Adrenal gland (tissue), 12 donors: ENCODE results near the gene ARHGAP44. TPM values are rescaled to one million over a fixed set of nuclear protein-coding genes. Genes with fewer than 3 reads are reported as not detected.
"Not testable (repeated sequence)": the region's sequence is repeated elsewhere in the genome, so short reads cannot be mapped to it uniquely, and the experiment has no call there.

ENCODE experiments used
- DNase-seq, 7 donors: peaks; one replicate each; pipeline ENCODE4 v3.0.0-alpha.2; 2019 to 2020
- H3K27ac ChIP-seq, 5 donors: fragments of 200-600 bp; sonication (generic) in 4 of 5; 1 replicate in 3 of 5; 2 replicates in 2 of 5; pipeline versions ENCODE4 v1.5.1 to v1.8.0; 2016 to 2020; ENCODE audit warnings: mild to moderate bottlenecking in 1 of 5
- H3K27me3 ChIP-seq: fragments of 200-600 bp; 2 replicates; pipeline ENCODE4 v1.8.0; 2021
- H3K36me3 ChIP-seq, 2 donors: fragments of 200-600 bp; replicated peaks in 1 of 2; 1 replicate in 1 of 2; 2 replicates in 1 of 2; pipeline versions ENCODE4 v1.5.1 to v1.8.0; 2018 to 2022
- H3K4me1 ChIP-seq, 2 donors: fragments of 200-600 bp; replicated peaks in 1 of 2; 1 replicate in 1 of 2; 2 replicates in 1 of 2; pipeline versions ENCODE4 v1.5.1 to v1.8.0; 2018 to 2021
- H3K4me3 ChIP-seq, 4 donors: fragments of 200-600 bp; sonication (generic) in 3 of 4; one replicate each; pipeline ENCODE4 v1.5.1; 2016 to 2018
- H3K9me3 ChIP-seq, 3 donors: fragments of 200-600 bp; sonication (generic) in 1 of 3; replicated peaks in 1 of 3; 1 replicate in 2 of 3; 2 replicates in 1 of 3; pipeline versions ENCODE4 v1.5.1 to v1.8.0; 2016 to 2021
- CTCF ChIP-seq, 6 experiments: fragments of 450-650 bp in 4 of 6; fragments of 200-600 bp in 2 of 6; sonication (generic) in 1 of 6; IDR thresholded peaks; 1 replicate in 5 of 6; 2 replicates in 1 of 6; pipeline versions ENCODE4 v1.5.1 to v1.8.0; 2016 to 2021; ENCODE audit warnings: antibody characterized with exemption in 6 of 6, mild to moderate bottlenecking in 2 of 6, moderate library complexity in 1 of 6
- POLR2A ChIP-seq, 2 donors: fragments of 450-650 bp; IDR thresholded peaks; one replicate each; pipeline ENCODE4 v1.6.1; 2017; ENCODE audit warnings: antibody characterized with exemption in 2 of 2, mild to moderate bottlenecking in 2 of 2, moderate library complexity in 1 of 2
- WGBS, 4 donors: extraction: QIAGEN DNeasy Blood & Tissue Kit in 2 of 4; methylation state at CpG; one replicate each; pipeline versions ENCODE4 v1.1.5 to v1.1.7; 2013 to 2017; 5-methylcytosine and 5-hydroxymethylcytosine counted together
- intact Hi-C, 2 donors: fragments of 100-400 bp; cut with DNase I; formaldehyde crosslinking; loops; one replicate each; pipeline versions ENCODE4 v1.14.1 to v1.15.0; 2022 to 2023
- polyA plus RNA-seq, 3 donors: library from polyadenylated mRNA; stranded (reverse); fragments of 200-250 nt in 2 of 3; fragments of 350-450 nt in 1 of 3; fragmentation: Illumina TruSeq in 1 of 3; extraction: RNeasy Lipid Tissue Mini Kit (QIAGEN cat#74804) in 1 of 3; gene quantifications; one replicate each; pipeline ENCODE4 v1.2.3, GENCODE V29; 2013 to 2014
- total RNA-seq, 9 donors: library from RNA; depleted of rRNA in 4 of 9; stranded (reverse); fragments of >200 nt in 4 of 9; fragments of 120-200 nt in 1 of 9; fragmentation: NEBNext Ultra II Directional in 1 of 9; extraction: Animal tissue kit (Norgen Biotek cat#: 25700) in 1 of 9; gene quantifications; one replicate each; pipeline versions ENCODE4 v1.1.0 to v1.2.4, GENCODE V29; 2013 to 2023
- donor health status: healthy with polysubstance abuse.
- donor health status: Bipolar disorder and iron deficiency.
- donor health status: DM: yes; HTN: yes; CAD: no.
- donor health status: DM: no; HTN: no; CAD: no.
- donor health status: DM: no; HTN: no; CAD: no.
- donor health status: DM: yes; HTN: yes; CAD: no.

Gene ARHGAP44
- total and polyA plus RNA-seq, 12 donors: 1.1 to 45.2 (median 2.6) TPM

- H3K36me3 ChIP-seq: no peaks in the 10 kb centered on the region
- H3K27me3 ChIP-seq: peaks cover 2% of the 10 kb centered on the region
- TF ChIP-seq CTCF (IDR thresholded peaks at IDR 0.05): no peak
- TF ChIP-seq POLR2A (IDR thresholded peaks at IDR 0.05): no peak
- intact Hi-C loops: no loop called here
- no peak overlapping the region for H3K27ac ChIP-seq
- H3K4me3 ChIP-seq: peak overlapping the region in 1 of 4 donors; percentile 51
- 5 to 18% (median 6%) methylated on average over 6 to 40 of the region's 40 CpGs for whole genome bisulfite sequencing, 4 donors
- H3K9me3 ChIP-seq: no peaks in the 10 kb centered on the region
- DNase-seq: no peak
- H3K4me1 ChIP-seq: no peaks in the 10 kb centered on the region
Measured at GRCh38 chr17:12974005-12974531, 184.8 kb downstream of the ARHGAP44 start.

DNA sequence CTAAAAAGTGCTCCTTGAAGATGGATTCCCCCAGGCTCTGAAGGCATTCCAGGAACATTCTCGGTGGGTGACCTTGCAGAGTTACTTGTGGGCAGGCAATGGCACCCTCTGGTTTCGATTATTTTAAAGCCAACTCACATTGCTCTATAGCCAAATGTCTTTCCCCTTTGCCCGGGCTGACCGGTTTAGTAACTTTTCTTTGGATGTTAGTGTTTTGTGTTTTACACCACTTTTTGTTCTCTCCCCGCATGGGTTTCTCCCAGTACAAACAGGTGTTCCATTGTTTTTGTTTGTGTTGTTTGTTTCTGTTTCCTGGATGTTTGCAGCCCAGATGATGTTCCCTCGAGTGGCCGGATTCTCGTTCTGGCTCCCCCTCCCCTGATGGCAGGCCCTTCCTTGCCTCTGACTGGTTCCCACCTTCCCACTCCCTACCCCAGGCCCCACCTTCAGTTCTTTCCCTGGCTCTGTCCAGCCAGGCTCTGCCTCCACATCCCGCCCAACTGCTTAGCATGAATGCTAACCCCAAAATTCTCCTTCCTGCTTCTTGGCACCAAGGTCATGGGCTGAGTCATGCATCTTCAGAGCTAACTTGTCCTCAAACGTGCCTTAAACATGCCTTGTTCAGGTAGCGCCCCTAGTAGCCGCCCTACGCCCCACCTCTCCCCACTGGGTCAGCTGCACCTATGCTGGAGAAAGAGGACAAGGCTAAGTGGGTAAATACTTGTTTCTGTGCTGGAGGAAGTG lies 187.9 kb downstream of the ARHGAP44 start:
- Histone ChIP-seq H3K36me3 (no peaks in the 10 kb centered on the region), H3K9me3 (no peaks in the 10 kb centered on the region), H3K4me1 (no peaks in the 10 kb centered on the region), H3K4me3 (no peak overlapping the region), H3K27me3 (peaks cover 2% of the 10 kb centered on the region), H3K27ac (no peak overlapping the region)
- intact Hi-C loops: no loop called here
- 66 to 76% (median 71%) methylated on average over 13 of the region's 13 CpGs for WGBS, 4 donors
- DNase-seq: no peak
- no peak for TF ChIP-seq POLR2A (IDR thresholded peaks at IDR 0.05)
- TF ChIP-seq CTCF (IDR thresholded peaks at IDR 0.05): no peak

DNA sequence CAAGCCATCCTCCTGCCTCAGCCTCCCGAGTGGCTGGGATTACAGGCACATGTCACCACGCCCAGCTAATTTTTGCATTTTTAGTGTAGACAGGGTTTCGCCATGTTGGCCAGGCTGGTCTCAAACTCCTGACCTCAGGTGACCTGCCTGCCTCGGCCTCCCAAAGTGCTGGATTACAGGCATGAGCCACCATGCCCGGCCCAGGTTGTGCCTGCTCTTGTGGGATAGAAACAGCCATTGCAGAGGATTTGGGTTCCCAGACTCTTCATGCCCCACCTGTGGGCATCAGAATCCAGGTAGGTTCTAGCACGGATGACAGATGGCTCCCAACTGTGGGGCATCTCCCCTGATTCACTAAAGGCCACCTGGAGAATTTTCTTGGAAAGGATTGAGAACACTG lies 189.5 kb downstream of the ARHGAP44 start:
- H3K4me1 ChIP-seq, H3K36me3 ChIP-seq, intact Hi-C loops, H3K27ac ChIP-seq, DNase-seq, H3K9me3 ChIP-seq, H3K4me3 ChIP-seq, H3K27me3 ChIP-seq: not testable (repeated sequence)
- 71 to 93% (median 91%) methylated on average over 1 to 6 of the region's 6 CpGs for WGBS, 4 donors

DNA sequence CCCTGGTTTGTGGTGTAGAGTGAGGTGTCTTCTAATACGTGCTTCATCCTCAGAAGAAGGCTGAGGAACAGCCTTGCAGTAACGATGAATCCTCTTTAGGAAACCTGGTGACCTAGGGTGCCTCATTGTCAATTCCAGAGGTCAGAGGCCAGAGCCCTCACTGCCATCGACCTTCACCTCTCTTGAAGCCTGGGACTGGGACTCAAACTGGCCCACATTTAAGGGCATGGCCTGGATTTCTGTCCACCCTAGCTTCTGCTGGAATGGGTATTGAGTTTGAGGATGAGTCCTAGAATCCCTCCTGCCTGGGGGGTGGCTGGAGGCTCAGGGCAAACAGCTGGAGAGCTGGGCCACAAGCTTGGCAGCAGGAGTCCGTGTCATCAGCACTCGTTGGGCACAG lies 189.9 kb downstream of the ARHGAP44 start:
- Histone ChIP-seq H3K4me3 (no peak overlapping the region), H3K9me3 (no peaks in the 10 kb centered on the region), H3K27me3 (no peaks in the 10 kb centered on the region), H3K4me1 (no peaks in the 10 kb centered on the region), H3K36me3 (no peaks in the 10 kb centered on the region), H3K27ac (no peak overlapping the region)
- TF ChIP-seq CTCF (IDR thresholded peaks at IDR 0.05) (no peak), POLR2A (IDR thresholded peaks at IDR 0.05) (no peak)
- intact Hi-C loops: no loop called here
- 83 to 98% (median 87%) methylated on average over 5 of the region's 5 CpGs for WGBS, 4 donors
- no peak for DNase-seq
